ENCODE results near the gene DNAL1.

DNA sequence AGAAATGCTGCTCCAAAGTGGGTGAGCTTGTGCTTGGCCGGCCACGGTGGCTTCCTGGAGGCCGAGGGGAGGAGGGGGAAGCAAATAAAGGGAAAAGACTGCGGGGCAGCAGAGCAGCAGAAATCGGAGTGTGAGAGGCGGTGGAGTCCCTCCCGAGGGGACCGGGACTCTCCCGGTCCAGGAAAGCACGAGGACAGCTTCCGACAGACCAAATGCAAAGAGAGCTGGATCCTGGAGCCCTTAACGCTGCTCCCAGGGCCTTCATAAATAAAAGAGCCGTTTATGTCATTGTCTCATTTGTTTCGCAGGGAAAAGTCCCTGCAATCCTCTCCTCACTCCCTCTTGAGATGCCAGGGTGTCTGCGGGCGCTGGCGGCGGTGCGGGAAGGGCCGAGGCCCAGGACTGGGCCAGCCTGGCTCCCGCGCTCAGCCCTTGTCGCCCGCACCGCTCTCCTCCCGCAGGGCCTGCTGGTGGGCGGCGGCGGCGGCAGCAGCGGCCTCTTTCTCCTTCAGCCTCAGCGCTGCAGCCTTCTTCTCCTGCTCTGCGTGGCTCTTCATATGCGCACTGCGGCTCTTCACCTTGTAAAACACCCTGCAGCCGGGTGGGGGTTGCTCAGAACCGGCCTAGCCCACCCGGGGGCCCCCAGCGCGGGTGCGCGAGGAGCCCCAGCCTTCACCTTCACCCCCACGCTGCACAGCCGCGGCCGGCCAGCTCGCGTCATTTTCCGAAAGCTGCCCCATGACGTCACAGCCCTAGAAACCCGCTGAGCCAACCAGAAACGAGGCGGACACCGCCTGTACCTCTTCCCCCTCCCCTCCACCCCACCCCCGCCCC lies 73.8 kb downstream of the DNAL1 start:
- TF ChIP-seq CTCF (IDR thresholded peaks at IDR 0.05; ENCODE audit: borderline replicate concordance, extremely low read depth, low read length, poor library complexity, severe bottlenecking) (no peak), EZH2 (IDR thresholded peaks at IDR 0.05; ENCODE audit: borderline replicate concordance, low read depth, low read length, severe bottlenecking) (no peak)
